Occipital lobe (tissue), 2 donors: ENCODE data around the gene CALD1. TPM values are rescaled to one million over a fixed set of nuclear protein-coding genes. Genes with fewer than 3 reads are reported as not detected.

Experiments
- DNase-seq: peaks from one replicate; lab custom pipeline; 2025; lab: John Stamatoyannopoulos, UW
- total RNA-seq: library from RNA; depleted of rRNA; stranded (reverse); fragments of >200 nt; gene quantifications from one replicate; pipeline ENCODE4 v1.2.3, GENCODE V29; 2014

The CALD1 gene
- total RNA-seq, 1 donor from 2014 or later: 29.5 TPM

- DNase-seq: no peak
Observed at GRCh38 chr7:134785842-134786241, 6.4 kb downstream of the CALD1 start.

- no peak for DNase-seq
Observed at GRCh38 chr7:134787064-134787463, 7.6 kb downstream of the CALD1 start.

DNA sequence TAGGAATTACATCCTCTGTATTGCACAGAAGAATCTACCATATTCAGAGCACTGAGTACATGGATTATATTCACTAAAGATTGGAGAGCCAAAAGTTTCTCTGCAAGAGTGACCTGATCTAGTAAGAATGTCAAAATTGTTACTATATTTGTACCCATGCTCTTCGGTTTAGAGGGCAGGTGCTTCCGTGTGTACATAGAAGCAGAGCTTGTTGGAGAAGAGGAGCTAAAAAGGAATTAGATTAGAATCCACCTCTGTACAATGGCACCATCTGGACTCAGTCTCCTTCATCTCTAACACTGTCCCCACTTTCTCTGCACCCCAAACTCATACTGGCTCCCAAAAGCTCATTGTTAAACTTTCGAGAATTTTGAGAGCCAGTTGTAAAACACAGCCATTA, 8.3 kb downstream of the CALD1 start:
- DNase-seq: no peak

DNA sequence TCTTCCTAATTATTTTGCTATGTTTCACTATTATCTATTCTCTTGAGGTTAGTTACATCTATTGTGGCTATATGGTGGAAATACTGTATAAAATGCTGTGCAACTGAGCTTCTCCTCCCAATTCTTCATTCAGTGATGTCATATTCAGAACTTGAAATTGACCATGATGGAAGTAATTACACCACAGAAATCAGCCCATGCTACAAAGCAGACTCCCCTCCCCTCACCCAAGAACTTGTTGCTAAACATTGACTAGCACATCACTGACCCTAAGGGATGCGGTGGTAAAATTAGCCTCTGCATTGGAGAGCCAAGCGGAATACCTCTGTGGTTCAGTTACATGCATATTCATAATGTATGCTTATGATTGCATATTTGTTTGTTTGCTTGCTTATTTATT, 8.8 kb downstream of the CALD1 start:
- no peak for DNase-seq

GRCh38 chr7:134789967-134790685, 10.7 kb downstream of the CALD1 start:
- DNase-seq: no peak

GRCh38 chr7:134792968-134793367, 13.5 kb downstream of the CALD1 start:
- DNase-seq: no peak

DNA sequence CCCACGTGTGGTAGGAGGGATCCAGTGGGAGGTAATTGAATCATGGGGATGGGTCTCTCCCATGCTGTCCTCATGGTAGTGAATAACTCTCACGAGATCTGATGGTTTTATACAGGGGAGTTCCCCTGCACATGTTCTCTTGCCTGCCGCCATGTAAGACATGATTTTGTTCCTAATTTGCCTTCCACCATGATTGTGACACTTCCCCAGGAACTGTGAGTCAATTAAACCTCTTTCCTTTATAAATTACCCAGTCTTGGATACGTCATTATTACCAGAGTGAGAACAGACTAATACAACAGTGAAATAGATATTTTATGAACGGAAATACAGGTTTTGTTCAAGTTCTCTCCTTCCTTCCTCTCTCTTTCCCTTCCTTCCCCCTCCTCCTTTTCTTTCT, 15.8 kb downstream of the CALD1 start:
- no peak for DNase-seq

DNA sequence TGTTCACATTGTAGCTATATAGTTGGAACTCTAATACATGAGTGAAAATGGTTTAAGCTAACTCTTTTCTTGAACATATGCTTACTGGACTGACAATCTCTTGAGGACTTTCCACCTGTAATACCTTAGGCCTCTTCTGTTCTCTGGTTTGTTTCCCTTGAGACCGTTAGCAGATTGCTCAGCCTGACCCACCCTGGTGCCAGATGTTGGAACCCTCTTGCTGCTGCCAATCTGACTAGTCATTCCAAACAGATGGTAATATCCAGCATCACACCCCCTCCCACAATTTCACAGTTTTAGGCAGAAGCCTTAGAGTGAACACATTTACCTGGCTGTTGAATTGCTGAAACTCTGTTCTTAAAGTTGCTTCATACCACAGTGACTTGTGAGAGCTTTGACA, 18.7 kb downstream of the CALD1 start:
- no peak for DNase-seq

DNA sequence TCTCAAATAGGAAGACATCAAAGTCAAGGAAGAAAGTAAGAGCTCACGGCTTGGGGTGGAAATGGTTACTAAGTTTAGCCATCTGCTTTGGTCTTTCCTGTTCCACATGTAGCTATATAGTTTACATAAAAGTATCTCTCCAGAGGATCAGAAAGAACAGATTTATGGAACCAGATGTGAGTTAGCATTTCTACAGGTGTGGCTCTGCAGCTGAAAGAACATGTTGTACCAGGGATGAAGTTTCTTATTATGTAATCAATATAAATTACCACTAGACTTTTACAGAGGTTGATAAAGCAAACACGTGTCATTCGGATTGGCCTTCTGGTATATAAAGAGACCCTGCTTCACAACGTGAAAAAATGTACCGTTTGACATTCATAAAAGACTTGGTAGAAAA, 19.9 kb downstream of the CALD1 start:
- no peak for DNase-seq

DNA sequence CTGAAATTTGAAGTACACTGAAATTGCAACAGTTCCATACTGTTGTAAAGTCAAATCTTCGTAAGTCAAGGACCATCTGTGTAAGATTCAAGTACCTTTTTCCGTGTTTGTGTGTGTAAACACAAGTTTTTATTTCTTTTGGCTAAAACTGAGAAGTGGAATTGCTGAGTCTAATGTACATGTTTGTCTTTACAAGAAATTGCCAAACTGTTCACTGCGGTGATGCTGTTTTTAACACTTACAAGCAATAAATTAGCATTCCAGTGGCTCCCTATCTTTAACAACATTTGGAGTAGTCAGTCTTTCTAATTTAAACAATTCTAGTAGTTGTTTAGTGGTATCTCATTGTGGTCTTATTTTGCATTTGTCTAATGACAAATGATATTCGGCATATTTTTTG, 23.3 kb downstream of the CALD1 start:
- no peak for DNase-seq

- DNase-seq: no peak
Observed at GRCh38 chr7:134804351-134804750, 24.9 kb downstream of the CALD1 start.

DNA sequence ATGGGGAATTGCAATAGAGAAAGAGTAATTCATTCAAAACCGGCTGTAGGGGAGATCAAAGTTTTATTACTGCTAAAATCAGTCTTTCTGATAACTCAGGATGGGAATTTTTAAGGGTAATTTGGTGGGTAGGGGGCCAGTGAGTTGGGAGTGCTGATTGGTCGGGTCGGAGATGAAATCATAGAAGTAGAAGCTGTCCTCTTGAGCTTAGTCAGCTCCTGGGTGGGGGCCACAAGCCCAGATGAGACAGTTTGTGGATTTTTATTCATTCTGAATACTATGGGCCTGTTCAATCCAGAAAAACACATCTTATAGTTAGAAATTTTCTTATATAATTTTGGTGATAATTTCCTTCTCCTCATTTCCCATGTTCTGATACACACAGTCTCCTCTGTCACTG, 25.4 kb downstream of the CALD1 start:
- no peak for DNase-seq

- DNase-seq: no peak
Observed at GRCh38 chr7:134806197-134806596, 26.8 kb downstream of the CALD1 start.

DNA sequence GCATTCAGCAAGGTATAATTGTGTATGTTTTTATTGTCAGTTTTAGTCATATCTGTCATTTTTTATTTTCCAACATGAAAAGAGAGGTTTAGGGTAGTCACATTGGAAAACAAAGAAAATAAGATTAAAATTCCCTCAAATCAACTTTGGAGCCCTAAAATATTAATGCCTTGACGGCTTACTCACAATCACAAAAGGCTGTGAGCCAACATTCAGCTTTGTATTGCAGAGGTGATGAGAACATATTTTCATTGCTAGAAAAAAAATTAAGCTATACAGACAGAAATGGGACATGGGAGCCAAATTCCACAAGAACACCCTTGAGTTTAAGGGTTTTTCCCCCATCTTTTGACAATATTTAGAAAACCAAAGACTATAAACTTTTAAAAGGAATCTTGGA, 30.2 kb downstream of the CALD1 start:
- DNase-seq: no peak

- no peak for DNase-seq
Observed at GRCh38 chr7:134811765-134812164, 32.3 kb downstream of the CALD1 start.

DNA sequence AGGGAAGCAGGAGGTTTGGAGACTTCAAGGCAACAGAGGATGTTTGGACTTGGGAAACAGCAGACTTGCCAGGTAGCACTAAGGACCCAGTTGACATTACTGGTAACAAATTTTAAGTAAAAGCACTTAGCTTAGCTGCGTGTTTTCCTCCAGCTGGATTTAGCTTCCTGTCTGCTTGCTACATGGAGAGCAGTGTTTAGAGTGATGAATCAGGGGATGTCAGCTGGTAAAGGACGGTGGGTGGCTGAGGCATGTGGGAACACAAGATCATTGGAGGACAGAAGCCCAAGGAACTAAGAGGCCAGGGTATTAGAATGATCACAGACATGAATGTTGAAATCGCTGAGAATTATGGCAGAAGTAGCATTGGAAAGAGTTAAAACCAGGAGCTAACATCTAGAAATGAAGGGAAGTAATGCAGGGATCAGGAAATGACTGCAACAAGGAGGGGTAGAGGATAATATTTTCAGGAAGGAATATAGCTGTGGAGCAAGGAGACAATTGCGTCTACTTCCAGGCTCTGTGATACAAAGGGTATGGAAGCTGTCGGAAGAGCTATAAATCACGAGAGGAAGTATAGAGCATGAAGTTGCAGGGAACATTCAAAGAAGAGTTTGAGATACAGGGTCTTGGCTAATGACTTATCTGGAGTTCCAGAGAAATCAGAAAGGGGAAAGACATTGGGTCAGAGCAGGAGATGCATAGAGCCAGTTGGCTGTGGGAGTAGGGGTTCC, 34.4 kb downstream of the CALD1 start:
- no peak for DNase-seq

DNA sequence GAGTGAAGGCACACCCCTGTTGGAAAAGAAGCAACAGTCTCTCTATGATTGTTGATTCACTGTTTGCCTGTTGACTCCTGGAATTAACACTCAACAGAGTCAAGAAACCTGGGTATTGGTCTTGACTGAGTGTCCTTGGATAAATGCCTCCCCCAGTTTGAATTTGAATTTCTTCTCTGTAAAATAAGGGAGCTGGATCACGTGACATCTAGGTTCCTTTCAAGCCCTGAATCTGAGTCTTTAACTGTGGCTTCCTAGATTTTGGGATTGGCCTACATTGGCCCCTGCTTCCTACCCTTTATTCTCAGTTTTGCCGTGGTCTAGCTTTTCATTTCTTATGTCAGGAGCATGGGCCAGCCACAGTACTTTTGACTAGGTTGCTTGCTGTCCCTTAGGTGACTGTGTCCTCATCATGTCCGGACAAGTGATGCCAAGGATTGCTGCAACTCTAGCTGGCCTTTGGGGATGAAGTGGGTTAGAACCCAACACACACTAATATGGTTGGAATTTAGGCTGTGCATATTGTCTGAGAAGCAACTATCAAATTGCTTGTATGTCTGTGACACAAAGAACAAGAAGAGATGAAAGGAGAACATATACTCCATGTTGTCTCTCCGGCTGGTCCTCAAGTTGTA, 35.4 kb downstream of the CALD1 start:
- DNase-seq: no peak

- no peak for DNase-seq
Observed at GRCh38 chr7:134818613-134819345, 39.3 kb downstream of the CALD1 start.

DNA sequence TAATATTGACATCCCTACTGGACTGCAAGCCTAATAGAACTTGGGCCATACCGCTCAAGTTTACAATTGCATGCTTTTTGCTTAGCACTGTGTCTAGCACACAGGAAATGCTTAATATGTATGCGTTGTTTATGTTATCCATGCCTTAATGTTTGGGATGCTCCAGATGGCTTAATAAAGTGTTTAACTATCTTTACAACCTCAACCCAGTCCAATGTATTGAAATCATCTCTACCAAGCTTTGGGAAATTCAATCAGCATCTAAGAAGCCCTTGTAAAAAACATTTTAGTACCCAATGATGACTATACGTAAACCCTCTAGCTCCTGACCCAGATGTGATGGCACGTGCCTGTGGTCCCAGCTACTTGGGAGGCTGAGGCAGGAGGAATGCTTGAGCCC, 40.0 kb downstream of the CALD1 start:
- DNase-seq: no peak

GRCh38 chr7:134820295-134820694, 40.9 kb downstream of the CALD1 start:
- DNase-seq: no peak

DNA sequence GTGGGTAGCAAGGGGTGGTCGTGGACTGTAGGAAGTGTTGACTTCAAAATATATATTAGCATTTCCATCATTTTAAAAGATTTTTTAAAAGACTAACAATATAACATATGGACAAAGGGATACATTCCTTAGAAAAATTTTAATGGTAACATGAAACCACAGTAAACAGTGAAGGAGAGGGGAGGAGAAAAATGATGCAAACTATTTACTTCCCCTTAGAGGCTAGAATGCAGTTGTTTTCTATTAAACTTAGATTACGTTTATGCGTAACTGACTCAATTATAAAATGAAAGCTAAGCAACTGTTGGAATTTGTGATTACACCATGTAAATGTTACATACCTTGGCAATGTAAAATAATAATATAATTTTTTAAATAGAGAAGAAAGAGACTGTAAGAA, 41.3 kb downstream of the CALD1 start:
- DNase-seq: no peak

GRCh38 chr7:134823400-134823799, 44.0 kb downstream of the CALD1 start:
- no peak for DNase-seq
